Measurements from ENCODE around the gene SLC25A20.
"Not testable (repeated sequence)": the region's sequence is repeated elsewhere in the genome, so short reads cannot be mapped to it uniquely, and the experiment has no call there.

The SLC25A20 gene

DNA sequence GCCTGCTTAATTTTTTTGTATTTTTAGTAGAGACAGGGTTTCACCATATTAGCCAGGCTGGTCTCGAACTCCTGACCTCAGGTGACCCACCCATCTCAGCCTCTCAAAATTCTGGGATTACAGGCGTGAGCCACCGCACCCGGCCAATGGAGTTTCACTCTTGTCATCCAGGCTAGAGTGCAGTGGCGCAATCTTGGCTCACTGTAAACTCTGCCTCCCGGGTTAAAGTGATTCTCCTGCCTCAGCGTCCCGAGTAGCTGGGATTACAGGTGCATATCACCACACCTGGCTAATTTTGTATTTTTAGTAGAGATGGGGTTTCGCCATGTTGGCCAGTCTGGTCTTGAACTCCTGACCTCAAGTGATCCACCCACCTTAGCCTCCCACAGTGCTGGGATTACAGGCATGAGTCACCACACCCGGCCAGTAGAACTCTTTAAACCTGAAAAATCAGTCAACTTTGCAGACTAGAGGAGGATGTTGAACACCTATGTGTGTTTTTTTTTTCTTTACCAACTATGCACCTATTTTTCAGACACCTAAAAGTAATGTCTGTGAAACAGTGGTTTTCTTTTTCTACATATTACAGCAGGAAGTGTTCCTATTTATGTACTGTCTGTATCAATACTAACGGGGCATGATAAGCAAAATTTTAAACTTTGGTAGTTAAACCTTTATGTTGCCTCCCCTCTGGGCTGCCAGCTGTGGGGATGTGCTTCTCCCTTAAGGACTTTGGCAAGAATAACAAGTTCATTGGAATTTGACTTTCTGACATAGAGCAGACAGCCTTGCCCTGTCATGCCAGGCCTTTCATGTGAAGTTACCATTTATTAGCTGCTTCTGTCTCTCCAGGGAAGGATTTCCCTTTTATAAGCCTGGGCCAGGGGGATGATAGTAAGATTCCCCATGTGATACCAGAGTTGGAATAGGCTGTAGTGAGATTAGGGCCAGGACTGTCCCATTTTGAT is 28.0 kb upstream of the SLC25A20 start:
- in situ Hi-C loops (cut with HindIII; ENCODE audit: low pct_unique_long_range_greater_than_20kb, low sequenced_read_pairs), result no loop called here
- no peak for TF ChIP-seq JUND (IDR thresholded peaks at IDR 0.05; ENCODE audit: low read depth)
- DNase-seq (ENCODE audit: low read depth in 1 of 2, low spot score in 1 of 2), result no peak

DNA sequence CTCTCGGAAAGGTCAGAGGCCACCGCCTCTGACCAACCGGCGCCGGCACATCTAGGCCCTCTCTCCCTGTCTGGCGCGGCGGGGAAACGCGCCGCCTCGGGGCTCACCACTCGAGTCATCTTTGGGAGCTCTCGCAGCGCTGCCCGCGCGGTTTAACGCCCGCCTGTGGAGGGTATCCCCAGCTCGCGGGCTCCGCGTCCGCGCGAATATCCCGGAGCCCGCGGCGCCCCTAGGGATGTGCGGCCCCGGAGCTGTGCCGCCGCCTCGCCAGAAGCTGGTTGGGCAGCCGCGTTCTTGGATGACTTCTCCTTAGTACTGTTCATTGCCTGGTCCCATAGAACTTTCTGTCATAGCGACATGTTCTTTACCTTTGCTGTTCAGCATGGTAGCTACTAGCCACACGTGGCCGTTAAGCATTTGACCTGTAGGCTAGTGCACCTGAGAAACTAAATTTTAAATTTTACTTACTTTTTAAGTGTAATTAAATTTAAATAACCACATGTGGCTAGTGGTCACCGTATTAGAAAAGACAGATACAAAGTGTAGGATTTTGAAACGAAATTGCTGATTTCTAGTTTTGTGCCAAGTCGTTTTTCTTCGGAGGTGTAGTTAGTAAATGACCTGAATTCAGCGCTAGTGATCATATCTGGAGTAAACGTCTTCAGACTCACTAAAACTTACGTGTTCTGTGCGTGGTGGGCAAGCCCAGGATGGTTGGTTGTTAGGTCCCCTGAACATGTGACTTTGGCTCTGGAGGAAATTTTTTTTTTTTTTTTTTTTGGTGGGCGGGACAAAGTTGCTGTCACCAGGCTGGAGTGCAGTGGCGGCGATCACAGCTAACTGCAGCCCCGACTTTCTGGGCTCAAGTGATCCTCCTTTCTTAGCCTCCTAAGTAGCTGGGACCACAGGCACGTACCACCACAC is 20.8 kb upstream of the SLC25A20 start:
- TF ChIP-seq JUND (IDR thresholded peaks at IDR 0.05; ENCODE audit: low read depth), result no peak
- peak; percentile 20 to 51 for DNase-seq (ENCODE audit: low read depth in 1 of 2, low spot score in 1 of 2)
- in situ Hi-C loops (cut with HindIII; ENCODE audit: low pct_unique_long_range_greater_than_20kb, low sequenced_read_pairs), result no loop called here

DNA sequence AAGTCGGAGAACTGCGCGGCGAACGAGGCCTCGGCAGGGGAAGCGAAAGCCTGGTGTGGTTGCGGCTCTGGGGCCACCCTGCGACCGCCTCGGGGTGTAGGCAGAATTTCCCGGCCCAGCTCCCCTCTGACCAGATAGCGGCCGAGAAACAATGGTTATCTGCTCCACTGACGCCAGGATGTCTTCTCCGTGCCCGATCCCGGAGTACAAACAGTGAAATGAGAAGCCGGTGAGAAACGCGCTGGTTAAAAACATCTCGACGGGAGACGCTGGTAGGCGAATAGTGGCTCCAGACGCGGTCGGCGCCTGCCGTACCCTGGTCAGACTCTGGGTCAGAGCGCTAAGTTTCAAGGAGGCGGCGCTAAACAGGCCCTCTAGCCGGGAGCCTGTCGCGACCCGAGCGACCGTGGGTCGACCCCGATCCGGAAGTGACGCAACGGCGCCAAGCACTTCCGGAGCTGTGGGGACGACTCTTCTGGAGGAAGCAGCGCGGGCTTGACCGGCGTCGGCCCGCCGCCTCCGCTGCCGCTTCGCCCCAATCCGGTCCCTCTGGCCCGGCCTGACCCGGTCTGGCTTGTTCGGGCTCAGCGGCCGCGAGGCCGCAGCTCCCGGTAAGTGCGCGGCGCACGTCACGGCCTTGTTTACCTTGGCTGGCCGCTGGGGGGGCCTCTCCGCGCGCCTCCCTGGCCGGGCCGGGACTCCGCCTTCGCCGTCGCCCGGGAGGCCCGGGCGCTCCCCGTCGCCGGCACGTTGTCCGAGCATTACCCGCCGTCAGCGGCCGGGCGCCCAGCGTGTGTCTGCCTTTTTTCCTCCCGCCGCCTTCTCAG is 19.9 kb upstream of the SLC25A20 start, which contains the start of gene ARIH2:
Gene ARIH2 (plus strand): TSS at position 455 of the 827 bp plus-strand sequence. CDS start 8,717 bp downstream, outside the sequence.
- DNase-seq (ENCODE audit: low read depth in 1 of 2, low spot score in 1 of 2), result peak; percentile 86 to 93
- TF ChIP-seq JUND (IDR thresholded peaks at IDR 0.05; ENCODE audit: low read depth), result no peak
- in situ Hi-C loops (cut with HindIII; ENCODE audit: low pct_unique_long_range_greater_than_20kb, low sequenced_read_pairs), result no loop called here

DNA sequence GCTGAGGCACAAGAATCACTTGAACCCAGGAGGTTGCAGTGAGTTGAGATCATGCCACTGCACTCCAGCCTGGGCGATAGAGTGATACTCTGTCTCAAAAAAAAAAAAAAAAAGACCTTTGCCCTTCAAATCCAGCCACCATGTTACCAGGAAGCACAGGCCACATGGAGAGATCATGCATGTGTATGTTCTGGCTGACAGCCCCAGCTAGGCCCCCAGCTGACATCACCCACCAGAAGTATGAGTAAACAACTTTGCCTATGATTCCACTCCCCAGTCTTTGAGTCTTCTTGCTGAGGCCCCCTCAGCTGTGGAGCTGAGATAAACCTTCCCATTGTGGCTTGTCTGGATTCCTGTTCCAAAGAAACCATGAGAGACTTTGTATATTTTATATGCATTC is 16.6 kb upstream of the SLC25A20 start:
- in situ Hi-C loops (cut with HindIII; ENCODE audit: low pct_unique_long_range_greater_than_20kb, low sequenced_read_pairs), result no loop called here
- no peak for DNase-seq (ENCODE audit: low read depth in 1 of 2, low spot score in 1 of 2)
- no peak for TF ChIP-seq JUND (IDR thresholded peaks at IDR 0.05; ENCODE audit: low read depth)

DNA sequence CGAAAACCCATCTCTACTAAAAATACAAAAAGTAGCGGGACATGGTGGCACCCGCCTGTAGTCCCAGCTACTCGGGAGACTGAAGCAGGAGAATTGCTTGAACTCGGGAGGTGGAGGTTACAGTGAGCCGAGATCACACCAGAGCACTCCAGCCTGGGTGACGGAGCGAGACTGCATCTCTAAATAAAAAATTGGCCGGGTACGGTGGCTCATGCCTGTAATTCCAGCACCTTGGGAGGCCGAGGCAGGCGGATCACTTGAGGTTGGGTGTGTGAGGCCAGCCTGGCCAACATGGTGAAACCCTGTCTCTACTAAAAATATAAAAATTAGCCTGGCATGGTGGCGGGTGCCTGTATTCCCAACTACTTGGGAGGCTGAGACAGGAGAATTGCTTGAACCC is 8.3 kb upstream of the SLC25A20 start:
- DNase-seq (ENCODE audit: low read depth in 1 of 2, low spot score in 1 of 2); in situ Hi-C loops (cut with HindIII; ENCODE audit: low pct_unique_long_range_greater_than_20kb, low sequenced_read_pairs): not testable (repeated sequence)

DNA sequence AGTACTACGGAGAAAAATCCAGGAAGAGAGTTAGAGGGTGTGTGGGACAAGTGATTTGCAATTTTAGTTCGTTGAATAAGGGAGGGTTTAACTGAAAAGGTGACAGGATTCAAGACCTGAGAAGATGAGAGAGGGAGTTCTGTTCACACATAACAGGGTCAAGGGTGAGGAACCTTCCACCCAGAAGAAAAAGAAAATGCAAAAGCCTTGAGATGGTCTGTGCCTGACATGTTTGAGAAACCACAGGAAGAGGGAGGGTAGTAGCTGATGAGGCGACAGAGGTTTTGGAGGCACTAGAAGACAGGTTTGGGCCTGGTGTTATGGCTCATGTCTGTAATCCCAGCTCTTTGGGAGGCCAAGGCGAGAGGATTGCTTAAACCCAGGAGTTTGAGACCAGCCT is 591 bp upstream of the SLC25A20 start:
- DNase-seq (ENCODE audit: low read depth in 1 of 2, low spot score in 1 of 2), result no peak
- no peak for TF ChIP-seq JUND (IDR thresholded peaks at IDR 0.05; ENCODE audit: low read depth)
- in situ Hi-C loops (cut with HindIII; ENCODE audit: low pct_unique_long_range_greater_than_20kb, low sequenced_read_pairs), result no loop called here

DNA sequence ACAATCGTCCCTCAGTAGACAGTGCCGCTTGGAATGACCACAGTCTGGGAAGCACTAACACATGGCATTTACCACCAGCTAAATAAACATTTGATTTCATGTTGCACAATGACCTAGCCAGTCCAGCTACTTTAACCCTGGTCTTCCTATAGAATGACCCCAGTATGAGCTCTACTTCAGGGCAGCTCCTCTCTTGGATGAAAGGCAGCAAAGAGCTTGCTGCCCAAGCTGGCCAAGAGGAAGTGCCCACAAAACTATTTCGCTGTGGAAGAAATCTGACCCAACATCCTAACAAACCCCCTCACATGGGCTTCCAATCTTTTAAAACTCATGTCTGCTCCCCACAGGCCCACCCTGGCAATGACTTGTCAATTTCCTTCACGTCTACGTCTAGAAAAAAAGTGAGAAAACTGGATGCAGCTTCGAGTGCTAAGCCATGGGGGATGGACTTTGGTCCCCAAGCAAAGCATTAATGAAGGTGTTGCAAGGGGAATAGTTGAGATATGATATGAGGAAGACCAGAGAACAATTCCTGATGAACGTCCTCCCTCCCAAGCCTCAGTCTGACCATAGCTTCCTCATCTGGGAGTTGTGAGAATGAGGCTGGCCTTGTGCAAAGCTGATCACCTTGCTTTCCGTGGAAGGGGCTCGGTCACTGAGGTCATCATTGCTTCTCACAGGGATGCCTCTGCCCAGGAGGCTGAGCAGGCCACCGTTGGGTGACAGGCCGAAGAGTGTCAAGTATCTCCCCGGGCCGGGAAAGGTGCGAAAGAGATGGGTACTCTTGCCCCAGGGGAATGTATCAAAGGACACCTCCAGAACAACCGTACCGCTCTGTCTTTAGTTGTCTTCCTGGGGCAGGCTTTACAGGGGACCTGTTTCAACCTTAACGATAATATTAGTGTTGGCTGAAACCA is 964 bp downstream of the SLC25A20 start:
- DNase-seq (ENCODE audit: low read depth in 1 of 2, low spot score in 1 of 2), result peak in 1 of 2 experiments; percentile 66
- no peak for TF ChIP-seq JUND (IDR thresholded peaks at IDR 0.05; ENCODE audit: low read depth)
- in situ Hi-C loops (cut with HindIII; ENCODE audit: low pct_unique_long_range_greater_than_20kb, low sequenced_read_pairs), result no loop called here

DNA sequence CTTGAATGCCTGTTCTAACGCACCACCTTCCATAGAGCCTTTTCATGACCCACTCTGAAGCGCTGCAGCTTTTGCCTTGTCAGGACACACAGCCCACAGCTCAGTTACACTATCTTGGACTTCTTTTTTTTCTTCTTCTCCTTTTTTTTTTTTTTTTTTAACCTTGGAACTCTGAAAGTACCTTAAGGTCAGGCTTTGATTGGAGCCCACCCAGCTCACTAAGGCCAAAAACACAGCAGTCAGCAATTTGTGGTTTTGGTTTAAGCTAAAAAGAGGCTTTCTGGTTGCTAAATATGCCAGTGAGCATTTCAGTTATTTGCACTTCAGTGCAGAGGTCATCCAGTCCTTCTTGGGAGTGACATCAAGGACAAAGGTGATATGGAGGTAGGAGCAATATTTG is 1.7 kb downstream of the SLC25A20 start:
- in situ Hi-C loops (cut with HindIII; ENCODE audit: low pct_unique_long_range_greater_than_20kb, low sequenced_read_pairs), result no loop called here
- DNase-seq (ENCODE audit: low read depth in 1 of 2, low spot score in 1 of 2), result no peak
- TF ChIP-seq JUND (IDR thresholded peaks at IDR 0.05; ENCODE audit: low read depth), result no peak

DNA sequence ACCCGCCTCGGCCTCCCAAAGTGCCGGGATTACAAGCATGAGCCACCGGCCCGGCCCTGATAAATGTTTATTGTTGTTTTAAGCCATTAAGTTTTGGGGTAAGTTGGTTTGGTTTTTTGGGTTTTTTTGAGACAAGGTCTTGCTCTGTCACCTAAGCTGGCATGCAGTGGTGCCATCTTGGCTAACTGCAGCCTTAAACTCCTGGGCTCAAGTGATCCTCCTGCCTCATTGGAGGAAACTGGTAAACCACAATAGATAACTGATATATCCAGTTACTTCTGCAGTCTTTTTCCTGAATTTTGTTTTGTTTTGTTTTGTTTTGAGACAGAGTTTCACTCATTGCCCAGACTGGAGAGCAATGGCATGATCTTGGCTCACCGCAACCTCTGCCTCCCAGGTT is 4.2 kb downstream of the SLC25A20 start:
- no peak for DNase-seq (ENCODE audit: low read depth in 1 of 2, low spot score in 1 of 2)
- no peak for TF ChIP-seq JUND (IDR thresholded peaks at IDR 0.05; ENCODE audit: low read depth)
- in situ Hi-C loops (cut with HindIII; ENCODE audit: low pct_unique_long_range_greater_than_20kb, low sequenced_read_pairs), result no loop called here

DNA sequence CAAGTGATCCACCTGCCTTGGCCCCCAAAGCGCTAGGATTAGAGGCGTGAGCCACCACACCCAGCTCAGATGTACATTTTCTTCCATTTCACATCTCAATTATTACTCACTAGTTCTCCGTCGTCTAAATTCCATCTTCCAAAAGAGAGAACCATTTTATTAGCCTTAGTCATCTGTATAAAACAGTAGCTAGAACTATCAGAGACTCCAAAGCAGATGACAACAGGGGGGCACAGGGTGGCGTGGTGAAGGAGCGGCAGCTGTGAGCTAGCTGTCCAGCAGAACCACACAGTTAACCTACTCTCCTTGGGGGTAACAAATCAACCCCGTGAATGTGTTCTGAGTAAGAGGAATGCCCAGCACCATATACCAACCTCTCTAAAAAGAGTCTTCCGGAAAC is 7.1 kb downstream of the SLC25A20 start:
- no peak for TF ChIP-seq JUND (IDR thresholded peaks at IDR 0.05; ENCODE audit: low read depth)
- DNase-seq (ENCODE audit: low read depth in 1 of 2, low spot score in 1 of 2), result no peak
- in situ Hi-C loops (cut with HindIII; ENCODE audit: low pct_unique_long_range_greater_than_20kb, low sequenced_read_pairs), result no loop called here

DNA sequence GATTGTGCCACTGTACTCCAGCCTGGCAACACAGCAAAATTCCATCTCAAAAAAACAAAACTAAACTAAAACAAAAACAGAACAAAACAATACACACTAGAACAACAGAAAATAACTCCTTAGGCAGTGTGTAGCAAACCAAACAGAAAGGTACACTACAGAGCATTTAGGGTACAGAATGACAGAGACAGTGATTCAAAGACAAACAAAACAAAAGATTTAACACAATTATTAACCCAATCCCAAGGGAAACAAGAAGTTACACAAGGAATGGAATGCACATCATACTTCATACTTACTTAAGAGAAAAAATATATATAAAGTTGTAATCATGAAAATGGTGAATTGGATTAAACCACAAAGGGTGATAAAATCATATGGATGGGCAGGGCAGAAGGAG is 12.9 kb downstream of the SLC25A20 start:
- in situ Hi-C loops (cut with HindIII; ENCODE audit: low pct_unique_long_range_greater_than_20kb, low sequenced_read_pairs), result no loop called here
- no peak for DNase-seq (ENCODE audit: low read depth in 1 of 2, low spot score in 1 of 2)
- TF ChIP-seq JUND (IDR thresholded peaks at IDR 0.05; ENCODE audit: low read depth), result no peak

All from T47D (cell line).